Measurements from ENCODE around the gene NSL1. TPM values are rescaled to one million over a fixed set of nuclear protein-coding genes. Genes with fewer than 3 reads are reported as not detected.
A peak's percentile ranks its signal among the peaks of the same experiment; 100 is the strongest.

The NSL1 gene
- total RNA-seq, 1 experiment from 2014 or later, result 64.0 TPM

- no peaks in the 10 kb centered on the region for H4K20me1 ChIP-seq (ENCODE audit: insufficient read depth, low read depth, low read length)
- H3K4me3 ChIP-seq (ENCODE audit: low read length), result peak overlapping the region; percentile 35; the same call in 1 of the 2 replicates
- no peaks in the 10 kb centered on the region for H3K9me3 ChIP-seq (ENCODE audit: low read length)
- H2AFZ ChIP-seq (ENCODE audit: low read length), result no peak overlapping the region
- H3K9ac ChIP-seq (ENCODE audit: low read length), result peak overlapping the region; percentile 1; the same call in 1 of the 2 replicates
- no peaks in the 10 kb centered on the region for H3K9me2 ChIP-seq (replicated peaks; ENCODE audit: insufficient read depth, low read length)
- peak overlapping the region; percentile 63 for H3K4me2 ChIP-seq (ENCODE audit: low read depth, low read length, poor library complexity, severe bottlenecking)
- DNase-seq, result no peak
- H3K4me1 ChIP-seq (ENCODE audit: low read length), result peaks cover 29% of the 10 kb centered on the region
- H3K79me2 ChIP-seq (ENCODE audit: low read length), result peaks cover 75% of the 10 kb centered on the region
- H3K27me3 ChIP-seq (ENCODE audit: low read length), result no peaks in the 10 kb centered on the region
- peaks cover 7% of the 10 kb centered on the region; the same call in 1 of the 2 replicates for H3K36me3 ChIP-seq (ENCODE audit: insufficient read depth, low read length)
- H3K27ac ChIP-seq (ENCODE audit: low read length), result 0 out of 2 replicates have a peak overlapping the region, but pooled peaks have one; percentile 5
These were observed 38.6 kb downstream of the NSL1 start for GRCh38 chr1:212752934-212753497.

- Histone ChIP-seq H3K4me2 (ENCODE audit: low read depth, low read length, poor library complexity, severe bottlenecking) (peak overlapping the region; percentile 63), H2AFZ (ENCODE audit: low read length) (no peak overlapping the region), H3K9ac (ENCODE audit: low read length) (no peak overlapping the region; the same call in 1 of the 2 replicates), H3K36me3 (ENCODE audit: insufficient read depth, low read length) (peaks cover 7% of the 10 kb centered on the region; the same call in 1 of the 2 replicates), H4K20me1 (ENCODE audit: insufficient read depth, low read depth, low read length) (no peaks in the 10 kb centered on the region), H3K79me2 (ENCODE audit: low read length) (peaks cover 75% of the 10 kb centered on the region), H3K4me1 (ENCODE audit: low read length) (peaks cover 29% of the 10 kb centered on the region), H3K27me3 (ENCODE audit: low read length) (no peaks in the 10 kb centered on the region), H3K4me3 (ENCODE audit: low read length) (peak overlapping the region; percentile 35; the same call in 1 of the 2 replicates), H3K9me2 (replicated peaks; ENCODE audit: insufficient read depth, low read length) (no peaks in the 10 kb centered on the region), H3K27ac (ENCODE audit: low read length) (no peak overlapping the region), H3K9me3 (ENCODE audit: low read length) (no peaks in the 10 kb centered on the region)
- no peak for DNase-seq
These were observed 39.2 kb downstream of the NSL1 start for GRCh38 chr1:212752252-212752933.

- H3K27me3 ChIP-seq (ENCODE audit: low read length), result no peaks in the 10 kb centered on the region
- H3K36me3 ChIP-seq (ENCODE audit: insufficient read depth, low read length), result peaks cover 10% of the 10 kb centered on the region; the same call in 1 of the 2 replicates
- no peaks in the 10 kb centered on the region for H4K20me1 ChIP-seq (ENCODE audit: insufficient read depth, low read depth, low read length)
- peak; percentile 74 for DNase-seq
- H3K4me2 ChIP-seq (ENCODE audit: low read depth, low read length, poor library complexity, severe bottlenecking), result no peak overlapping the region
- peaks cover 85% of the 10 kb centered on the region for H3K79me2 ChIP-seq (ENCODE audit: low read length)
- no peaks in the 10 kb centered on the region for H3K9me3 ChIP-seq (ENCODE audit: low read length)
- no peak overlapping the region for H3K9ac ChIP-seq (ENCODE audit: low read length)
- no peak overlapping the region for H3K27ac ChIP-seq (ENCODE audit: low read length)
- H3K4me1 ChIP-seq (ENCODE audit: low read length), result peaks cover 28% of the 10 kb centered on the region
- H2AFZ ChIP-seq (ENCODE audit: low read length), result no peak overlapping the region
- H3K9me2 ChIP-seq (replicated peaks; ENCODE audit: insufficient read depth, low read length), result no peaks in the 10 kb centered on the region
- no peak overlapping the region for H3K4me3 ChIP-seq (ENCODE audit: low read length)
These were observed 41.6 kb downstream of the NSL1 start for GRCh38 chr1:212749821-212750535.

- DNase-seq, result no peak
- H3K4me3 ChIP-seq (ENCODE audit: low read length), result no peak overlapping the region
- H4K20me1 ChIP-seq (ENCODE audit: insufficient read depth, low read depth, low read length), result no peaks in the 10 kb centered on the region
- H3K4me1 ChIP-seq (ENCODE audit: low read length), result no peaks in the 10 kb centered on the region
- no peaks in the 10 kb centered on the region for H3K27me3 ChIP-seq (ENCODE audit: low read length)
- peaks cover 14% of the 10 kb centered on the region for H3K36me3 ChIP-seq (ENCODE audit: insufficient read depth, low read length)
- no peak overlapping the region for H3K27ac ChIP-seq (ENCODE audit: low read length)
- no peak overlapping the region for H2AFZ ChIP-seq (ENCODE audit: low read length)
- peaks cover 85% of the 10 kb centered on the region for H3K79me2 ChIP-seq (ENCODE audit: low read length)
- no peak overlapping the region for H3K4me2 ChIP-seq (ENCODE audit: low read depth, low read length, poor library complexity, severe bottlenecking)
- H3K9ac ChIP-seq (ENCODE audit: low read length), result no peak overlapping the region
- H3K9me3 ChIP-seq (ENCODE audit: low read length), result no peaks in the 10 kb centered on the region
- H3K9me2 ChIP-seq (replicated peaks; ENCODE audit: insufficient read depth, low read length), result no peaks in the 10 kb centered on the region
These were observed 45.0 kb downstream of the NSL1 start for GRCh38 chr1:212746546-212746945.

GRCh38 chr1:212745303-212745702 lies 46.3 kb downstream of the NSL1 start:
- H3K36me3 ChIP-seq (ENCODE audit: insufficient read depth, low read length), result peaks cover 19% of the 10 kb centered on the region
- H3K4me2 ChIP-seq (ENCODE audit: low read depth, low read length, poor library complexity, severe bottlenecking), result no peak overlapping the region
- no peak overlapping the region for H3K9ac ChIP-seq (ENCODE audit: low read length)
- H4K20me1 ChIP-seq (ENCODE audit: insufficient read depth, low read depth, low read length), result no peaks in the 10 kb centered on the region
- H3K79me2 ChIP-seq (ENCODE audit: low read length), result peaks cover 84% of the 10 kb centered on the region
- DNase-seq, result no peak
- H3K27ac ChIP-seq (ENCODE audit: low read length), result no peak overlapping the region
- H2AFZ ChIP-seq (ENCODE audit: low read length), result no peak overlapping the region
- no peaks in the 10 kb centered on the region for H3K4me1 ChIP-seq (ENCODE audit: low read length)
- H3K9me2 ChIP-seq (replicated peaks; ENCODE audit: insufficient read depth, low read length), result no peaks in the 10 kb centered on the region
- no peaks in the 10 kb centered on the region for H3K27me3 ChIP-seq (ENCODE audit: low read length)
- H3K4me3 ChIP-seq (ENCODE audit: low read length), result no peak overlapping the region
- H3K9me3 ChIP-seq (ENCODE audit: low read length), result no peaks in the 10 kb centered on the region

- Histone ChIP-seq H3K4me2 (ENCODE audit: low read depth, low read length, poor library complexity, severe bottlenecking) (no peak overlapping the region), H3K4me3 (ENCODE audit: low read length) (no peak overlapping the region), H4K20me1 (ENCODE audit: insufficient read depth, low read depth, low read length) (no peaks in the 10 kb centered on the region), H2AFZ (ENCODE audit: low read length) (no peak overlapping the region), H3K27ac (ENCODE audit: low read length) (no peak overlapping the region), H3K4me1 (ENCODE audit: low read length) (no peaks in the 10 kb centered on the region), H3K9me2 (replicated peaks; ENCODE audit: insufficient read depth, low read length) (no peaks in the 10 kb centered on the region), H3K36me3 (ENCODE audit: insufficient read depth, low read length) (peaks cover 19% of the 10 kb centered on the region), H3K79me2 (ENCODE audit: low read length) (peaks cover 84% of the 10 kb centered on the region), H3K27me3 (ENCODE audit: low read length) (no peaks in the 10 kb centered on the region), H3K9me3 (ENCODE audit: low read length) (no peaks in the 10 kb centered on the region), H3K9ac (ENCODE audit: low read length) (no peak overlapping the region)
- no peak for DNase-seq
These were observed 47.6 kb downstream of the NSL1 start for GRCh38 chr1:212743901-212744475.

- DNase-seq, result no peak
- Histone ChIP-seq H3K4me1 (ENCODE audit: low read length) (no peaks in the 10 kb centered on the region), H2AFZ (ENCODE audit: low read length) (no peak overlapping the region), H4K20me1 (ENCODE audit: insufficient read depth, low read depth, low read length) (no peaks in the 10 kb centered on the region), H3K36me3 (ENCODE audit: insufficient read depth, low read length) (peaks cover 9% of the 10 kb centered on the region), H3K4me3 (ENCODE audit: low read length) (no peak overlapping the region), H3K79me2 (ENCODE audit: low read length) (peaks cover 55% of the 10 kb centered on the region), H3K9me2 (replicated peaks; ENCODE audit: insufficient read depth, low read length) (no peaks in the 10 kb centered on the region), H3K27ac (ENCODE audit: low read length) (no peak overlapping the region), H3K27me3 (ENCODE audit: low read length) (no peaks in the 10 kb centered on the region), H3K4me2 (ENCODE audit: low read depth, low read length, poor library complexity, severe bottlenecking) (no peak overlapping the region), H3K9me3 (ENCODE audit: low read length) (no peaks in the 10 kb centered on the region), H3K9ac (ENCODE audit: low read length) (no peak overlapping the region)
These were observed 53.2 kb downstream of the NSL1 start for GRCh38 chr1:212738330-212738729.

- Histone ChIP-seq H3K27me3 (ENCODE audit: low read length) (no peaks in the 10 kb centered on the region), H3K27ac (ENCODE audit: low read length) (no peak overlapping the region), H3K9ac (ENCODE audit: low read length) (no peak overlapping the region), H3K4me3 (ENCODE audit: low read length) (no peak overlapping the region), H2AFZ (ENCODE audit: low read length) (no peak overlapping the region), H3K4me1 (ENCODE audit: low read length) (no peaks in the 10 kb centered on the region), H3K9me3 (ENCODE audit: low read length) (no peaks in the 10 kb centered on the region), H3K9me2 (replicated peaks; ENCODE audit: insufficient read depth, low read length) (no peaks in the 10 kb centered on the region), H4K20me1 (ENCODE audit: insufficient read depth, low read depth, low read length) (no peaks in the 10 kb centered on the region), H3K79me2 (ENCODE audit: low read length) (peaks cover 51% of the 10 kb centered on the region), H3K36me3 (ENCODE audit: insufficient read depth, low read length) (peaks cover 9% of the 10 kb centered on the region), H3K4me2 (ENCODE audit: low read depth, low read length, poor library complexity, severe bottlenecking) (no peak overlapping the region)
- no peak for DNase-seq
These were observed 54.0 kb downstream of the NSL1 start for GRCh38 chr1:212737559-212737958.

Data from Karpas-422 (cell line).